ENCODE results near the gene ARL8B. TPM values are rescaled to one million over a fixed set of nuclear protein-coding genes. Genes with fewer than 3 reads are reported as not detected.
"Not testable (repeated sequence)": the region's sequence is repeated elsewhere in the genome, so short reads cannot be mapped to it uniquely, and the experiment has no call there.

The ARL8B gene
- total RNA-seq, 1 donor from 2014 or later, result 43.7 TPM

GRCh38 chr3:5144316-5144994, 22.4 kb downstream of the ARL8B start:
- intact Hi-C loops (cut with micrococcal nuclease), result no loop called here

GRCh38 chr3:5145120-5145519, 23.0 kb downstream of the ARL8B start:
- intact Hi-C loops (cut with micrococcal nuclease), result no loop called here

- intact Hi-C loops (cut with micrococcal nuclease), result not testable (repeated sequence)
These were observed 25.1 kb downstream of the ARL8B start for GRCh38 chr3:5147152-5147551.

GRCh38 chr3:5149306-5149880, 27.3 kb downstream of the ARL8B start:
- intact Hi-C loops (cut with micrococcal nuclease), result no loop called here

GRCh38 chr3:5151586-5151985, 29.5 kb downstream of the ARL8B start:
- intact Hi-C loops (cut with micrococcal nuclease), result no loop called here

- intact Hi-C loops (cut with micrococcal nuclease), result no loop called here
These were observed 31.0 kb downstream of the ARL8B start for GRCh38 chr3:5153074-5153473.

GRCh38 chr3:5155241-5155640, 33.1 kb downstream of the ARL8B start:
- intact Hi-C loops (cut with micrococcal nuclease), result no loop called here

- intact Hi-C loops (cut with micrococcal nuclease), result no loop called here
These were observed 38.2 kb downstream of the ARL8B start for GRCh38 chr3:5160321-5160720.

- intact Hi-C loops (cut with micrococcal nuclease), result no loop called here
These were observed 39.1 kb downstream of the ARL8B start for GRCh38 chr3:5160940-5161858.

GRCh38 chr3:5162102-5162501, 40.0 kb downstream of the ARL8B start:
- intact Hi-C loops (cut with micrococcal nuclease), result no loop called here

- intact Hi-C loops (cut with micrococcal nuclease), result no loop called here
These were observed 43.6 kb downstream of the ARL8B start for GRCh38 chr3:5165698-5166097.

- intact Hi-C loops (cut with micrococcal nuclease), result no loop called here
These were observed 44.8 kb downstream of the ARL8B start for GRCh38 chr3:5166846-5167245.

- intact Hi-C loops (cut with micrococcal nuclease), result no loop called here
These were observed 46.0 kb downstream of the ARL8B start for GRCh38 chr3:5168110-5168509.

- intact Hi-C loops (cut with micrococcal nuclease), result no loop called here
These were observed 47.7 kb downstream of the ARL8B start for GRCh38 chr3:5169807-5170206.

GRCh38 chr3:5170975-5171374, 48.9 kb downstream of the ARL8B start:
- intact Hi-C loops (cut with micrococcal nuclease), result no loop called here

GRCh38 chr3:5172018-5172417, 49.9 kb downstream of the ARL8B start:
- intact Hi-C loops (cut with micrococcal nuclease), result no loop called here

- intact Hi-C loops (cut with micrococcal nuclease), result not testable (repeated sequence)
These were observed 56.9 kb downstream of the ARL8B start for GRCh38 chr3:5179036-5179435.

GRCh38 chr3:5181469-5182141, 59.5 kb downstream of the ARL8B start:
- intact Hi-C loops (cut with micrococcal nuclease), result no loop called here

- intact Hi-C loops (cut with micrococcal nuclease), result not testable (repeated sequence)
These were observed 61.6 kb downstream of the ARL8B start for GRCh38 chr3:5183714-5184113.

- intact Hi-C loops (cut with micrococcal nuclease), result no loop called here
These were observed 62.4 kb downstream of the ARL8B start for GRCh38 chr3:5184499-5184898.

- intact Hi-C loops (cut with micrococcal nuclease), result no loop called here
These were observed 63.1 kb downstream of the ARL8B start for GRCh38 chr3:5185093-5185673.

Measured in T-helper 2 cell treated with Interferon-gamma antibody and Interleukin-4, amounts not matched to agents 100 ng/mL and 5 ng/mL, for 36 hours (primary cell).